Measurements from ENCODE around the gene DIAPH2. TPM values are rescaled to one million over a fixed set of nuclear protein-coding genes. Genes with fewer than 3 reads are reported as not detected.

The DIAPH2 gene
- total and polyA plus RNA-seq, 2 experiments from 2014 or later = 16.2 to 56.6 TPM

DNA sequence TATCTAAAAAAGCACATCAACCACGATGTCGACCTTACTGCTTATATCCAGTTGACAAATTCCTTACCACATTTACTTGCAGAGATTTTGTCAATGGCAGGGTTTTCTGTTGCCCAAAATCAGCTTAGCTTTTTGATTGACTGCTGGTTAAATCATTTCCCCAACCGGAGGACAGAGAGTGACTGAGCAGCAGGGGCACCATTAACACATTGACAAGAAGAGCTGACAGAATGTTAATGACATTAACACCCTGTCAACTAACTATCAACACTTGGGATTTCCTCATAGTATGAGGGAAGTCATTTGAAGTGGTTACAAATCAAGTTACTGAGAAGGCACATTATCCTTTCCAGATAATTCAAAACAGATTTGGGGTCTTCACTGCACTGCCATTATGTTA is 567.5 kb downstream of the DIAPH2 start:
- no peaks in the 10 kb centered on the region for H3K9me2 ChIP-seq (ENCODE audit: insufficient read depth)
- no peak overlapping the region for H2AFZ ChIP-seq
- H3K9me3 Mint-ChIP-seq = no peaks in the 10 kb centered on the region
- peaks cover 17% of the 10 kb centered on the region; the same call in 2 of the 3 replicates for H3K4me1 Mint-ChIP-seq
- H4K20me1 ChIP-seq (replicated peaks; ENCODE audit: insufficient read depth) = no peaks in the 10 kb centered on the region
- H3K4me2 ChIP-seq = no peak overlapping the region
- DNase-seq (ENCODE audit: low spot score) = no peak
- no peak overlapping the region for H3K4me3 ChIP-seq
- no peak for ATAC-seq
- no peaks in the 10 kb centered on the region for H3K27me3 Mint-ChIP-seq (ENCODE audit: insufficient read depth, low read depth, poor library complexity)
- no peak overlapping the region for H3K27ac Mint-ChIP-seq
- H3K36me3 Mint-ChIP-seq (ENCODE audit: low read depth) = no peaks in the 10 kb centered on the region
- no peak overlapping the region for H3K4me3 Mint-ChIP-seq
- no peak for TF ChIP-seq CREB1 (CRISPR knock-in tag; IDR thresholded peaks at IDR 0.05; ENCODE audit: low read depth)
- TF ChIP-seq, protein P1, sequence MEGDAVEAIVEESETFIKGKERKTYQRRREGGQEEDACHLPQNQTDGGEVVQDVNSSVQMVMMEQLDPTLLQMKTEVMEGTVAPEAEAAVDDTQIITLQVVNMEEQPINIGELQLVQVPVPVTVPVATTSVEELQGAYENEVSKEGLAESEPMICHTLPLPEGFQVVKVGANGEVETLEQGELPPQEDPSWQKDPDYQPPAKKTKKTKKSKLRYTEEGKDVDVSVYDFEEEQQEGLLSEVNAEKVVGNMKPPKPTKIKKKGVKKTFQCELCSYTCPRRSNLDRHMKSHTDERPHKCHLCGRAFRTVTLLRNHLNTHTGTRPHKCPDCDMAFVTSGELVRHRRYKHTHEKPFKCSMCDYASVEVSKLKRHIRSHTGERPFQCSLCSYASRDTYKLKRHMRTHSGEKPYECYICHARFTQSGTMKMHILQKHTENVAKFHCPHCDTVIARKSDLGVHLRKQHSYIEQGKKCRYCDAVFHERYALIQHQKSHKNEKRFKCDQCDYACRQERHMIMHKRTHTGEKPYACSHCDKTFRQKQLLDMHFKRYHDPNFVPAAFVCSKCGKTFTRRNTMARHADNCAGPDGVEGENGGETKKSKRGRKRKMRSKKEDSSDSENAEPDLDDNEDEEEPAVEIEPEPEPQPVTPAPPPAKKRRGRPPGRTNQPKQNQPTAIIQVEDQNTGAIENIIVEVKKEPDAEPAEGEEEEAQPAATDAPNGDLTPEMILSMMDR (conservative IDR thresholded peaks at IDR 0.05; ENCODE audit: low read depth in 2 of 2) = no peak
- TF ChIP-seq POLR2AphosphoS5 (IDR thresholded peaks at IDR 0.05; ENCODE audit: low read depth) = no peak
- H3K27me3 ChIP-seq (ENCODE audit: insufficient read depth) = no peaks in the 10 kb centered on the region
- H3K27ac ChIP-seq (ENCODE audit: low read depth) = no peak overlapping the region
- H3K4me1 ChIP-seq (ENCODE audit: insufficient read depth) = peaks cover 16% of the 10 kb centered on the region
- no peaks in the 10 kb centered on the region for H3K79me2 ChIP-seq (replicated peaks; ENCODE audit: insufficient read depth)
- H3F3A ChIP-seq (replicated peaks; ENCODE audit: low read depth) = no peaks in the 10 kb centered on the region
- H3K36me3 ChIP-seq (ENCODE audit: insufficient read depth) = no peaks in the 10 kb centered on the region

DNA sequence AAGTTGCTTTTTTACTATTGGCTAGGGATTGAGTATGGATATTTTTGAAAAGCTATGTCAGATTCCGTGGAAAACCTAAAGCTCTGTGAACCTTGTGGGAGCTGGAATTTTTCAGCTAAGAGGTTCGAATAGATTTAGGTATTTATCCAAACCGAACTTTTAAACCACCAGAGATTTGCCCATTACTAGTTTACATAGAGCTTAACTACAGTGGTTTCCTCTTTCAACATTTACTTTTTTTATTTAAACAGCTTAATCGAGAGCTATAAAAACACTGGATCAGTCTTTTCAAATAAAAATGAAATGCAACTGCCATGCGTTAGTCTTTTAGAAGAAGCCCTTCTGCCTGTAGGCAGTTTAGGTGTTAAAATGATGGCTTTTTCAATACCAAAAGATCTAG is 576.0 kb downstream of the DIAPH2 start:
- Mint-ChIP-seq H3K36me3 (ENCODE audit: low read depth) (no peaks in the 10 kb centered on the region), H3K27ac (no peak overlapping the region), H3K4me3 (no peak overlapping the region), H3K27me3 (ENCODE audit: insufficient read depth, low read depth, poor library complexity) (peaks cover 2% of the 10 kb centered on the region), H3K4me1 (peaks cover 6% of the 10 kb centered on the region; the same call in 2 of the 3 replicates), H3K9me3 (no peaks in the 10 kb centered on the region)
- no peak overlapping the region for H3K27ac ChIP-seq (ENCODE audit: low read depth)
- no peaks in the 10 kb centered on the region for H3F3A ChIP-seq (replicated peaks; ENCODE audit: low read depth)
- H3K4me3 ChIP-seq = no peak overlapping the region
- H3K4me1 ChIP-seq (ENCODE audit: insufficient read depth) = no peaks in the 10 kb centered on the region
- no peaks in the 10 kb centered on the region for H3K27me3 ChIP-seq (ENCODE audit: insufficient read depth)
- no peaks in the 10 kb centered on the region for H3K9me2 ChIP-seq (ENCODE audit: insufficient read depth)
- H4K20me1 ChIP-seq (replicated peaks; ENCODE audit: insufficient read depth) = no peaks in the 10 kb centered on the region
- DNase-seq (ENCODE audit: low spot score) (no peak), ATAC-seq (no peak)
- H3K4me2 ChIP-seq = no peak overlapping the region
- no peaks in the 10 kb centered on the region for H3K79me2 ChIP-seq (replicated peaks; ENCODE audit: insufficient read depth)
- H2AFZ ChIP-seq = no peak overlapping the region
- H3K36me3 ChIP-seq (ENCODE audit: insufficient read depth) = no peaks in the 10 kb centered on the region
- TF ChIP-seq JUNB (IDR thresholded peaks at IDR 0.05; ENCODE audit: unreplicated experiment) (no peak), ZNF331 (CRISPR knock-in tag; IDR thresholded peaks at IDR 0.05; ENCODE audit: low read depth) (no peak), CREB1 (CRISPR knock-in tag; IDR thresholded peaks at IDR 0.05; ENCODE audit: low read depth) (no peak), ZNF114 (CRISPR knock-in tag; IDR thresholded peaks at IDR 0.05) (no peak), NANOG (IDR thresholded peaks at IDR 0.05; ENCODE audit: borderline replicate concordance) (no peak), POLR2AphosphoS5 (IDR thresholded peaks at IDR 0.05; ENCODE audit: low read depth) (no peak), STAT1 (IDR thresholded peaks at IDR 0.05; ENCODE audit: unreplicated experiment) (no peak)
- TF ChIP-seq, protein P2, sequence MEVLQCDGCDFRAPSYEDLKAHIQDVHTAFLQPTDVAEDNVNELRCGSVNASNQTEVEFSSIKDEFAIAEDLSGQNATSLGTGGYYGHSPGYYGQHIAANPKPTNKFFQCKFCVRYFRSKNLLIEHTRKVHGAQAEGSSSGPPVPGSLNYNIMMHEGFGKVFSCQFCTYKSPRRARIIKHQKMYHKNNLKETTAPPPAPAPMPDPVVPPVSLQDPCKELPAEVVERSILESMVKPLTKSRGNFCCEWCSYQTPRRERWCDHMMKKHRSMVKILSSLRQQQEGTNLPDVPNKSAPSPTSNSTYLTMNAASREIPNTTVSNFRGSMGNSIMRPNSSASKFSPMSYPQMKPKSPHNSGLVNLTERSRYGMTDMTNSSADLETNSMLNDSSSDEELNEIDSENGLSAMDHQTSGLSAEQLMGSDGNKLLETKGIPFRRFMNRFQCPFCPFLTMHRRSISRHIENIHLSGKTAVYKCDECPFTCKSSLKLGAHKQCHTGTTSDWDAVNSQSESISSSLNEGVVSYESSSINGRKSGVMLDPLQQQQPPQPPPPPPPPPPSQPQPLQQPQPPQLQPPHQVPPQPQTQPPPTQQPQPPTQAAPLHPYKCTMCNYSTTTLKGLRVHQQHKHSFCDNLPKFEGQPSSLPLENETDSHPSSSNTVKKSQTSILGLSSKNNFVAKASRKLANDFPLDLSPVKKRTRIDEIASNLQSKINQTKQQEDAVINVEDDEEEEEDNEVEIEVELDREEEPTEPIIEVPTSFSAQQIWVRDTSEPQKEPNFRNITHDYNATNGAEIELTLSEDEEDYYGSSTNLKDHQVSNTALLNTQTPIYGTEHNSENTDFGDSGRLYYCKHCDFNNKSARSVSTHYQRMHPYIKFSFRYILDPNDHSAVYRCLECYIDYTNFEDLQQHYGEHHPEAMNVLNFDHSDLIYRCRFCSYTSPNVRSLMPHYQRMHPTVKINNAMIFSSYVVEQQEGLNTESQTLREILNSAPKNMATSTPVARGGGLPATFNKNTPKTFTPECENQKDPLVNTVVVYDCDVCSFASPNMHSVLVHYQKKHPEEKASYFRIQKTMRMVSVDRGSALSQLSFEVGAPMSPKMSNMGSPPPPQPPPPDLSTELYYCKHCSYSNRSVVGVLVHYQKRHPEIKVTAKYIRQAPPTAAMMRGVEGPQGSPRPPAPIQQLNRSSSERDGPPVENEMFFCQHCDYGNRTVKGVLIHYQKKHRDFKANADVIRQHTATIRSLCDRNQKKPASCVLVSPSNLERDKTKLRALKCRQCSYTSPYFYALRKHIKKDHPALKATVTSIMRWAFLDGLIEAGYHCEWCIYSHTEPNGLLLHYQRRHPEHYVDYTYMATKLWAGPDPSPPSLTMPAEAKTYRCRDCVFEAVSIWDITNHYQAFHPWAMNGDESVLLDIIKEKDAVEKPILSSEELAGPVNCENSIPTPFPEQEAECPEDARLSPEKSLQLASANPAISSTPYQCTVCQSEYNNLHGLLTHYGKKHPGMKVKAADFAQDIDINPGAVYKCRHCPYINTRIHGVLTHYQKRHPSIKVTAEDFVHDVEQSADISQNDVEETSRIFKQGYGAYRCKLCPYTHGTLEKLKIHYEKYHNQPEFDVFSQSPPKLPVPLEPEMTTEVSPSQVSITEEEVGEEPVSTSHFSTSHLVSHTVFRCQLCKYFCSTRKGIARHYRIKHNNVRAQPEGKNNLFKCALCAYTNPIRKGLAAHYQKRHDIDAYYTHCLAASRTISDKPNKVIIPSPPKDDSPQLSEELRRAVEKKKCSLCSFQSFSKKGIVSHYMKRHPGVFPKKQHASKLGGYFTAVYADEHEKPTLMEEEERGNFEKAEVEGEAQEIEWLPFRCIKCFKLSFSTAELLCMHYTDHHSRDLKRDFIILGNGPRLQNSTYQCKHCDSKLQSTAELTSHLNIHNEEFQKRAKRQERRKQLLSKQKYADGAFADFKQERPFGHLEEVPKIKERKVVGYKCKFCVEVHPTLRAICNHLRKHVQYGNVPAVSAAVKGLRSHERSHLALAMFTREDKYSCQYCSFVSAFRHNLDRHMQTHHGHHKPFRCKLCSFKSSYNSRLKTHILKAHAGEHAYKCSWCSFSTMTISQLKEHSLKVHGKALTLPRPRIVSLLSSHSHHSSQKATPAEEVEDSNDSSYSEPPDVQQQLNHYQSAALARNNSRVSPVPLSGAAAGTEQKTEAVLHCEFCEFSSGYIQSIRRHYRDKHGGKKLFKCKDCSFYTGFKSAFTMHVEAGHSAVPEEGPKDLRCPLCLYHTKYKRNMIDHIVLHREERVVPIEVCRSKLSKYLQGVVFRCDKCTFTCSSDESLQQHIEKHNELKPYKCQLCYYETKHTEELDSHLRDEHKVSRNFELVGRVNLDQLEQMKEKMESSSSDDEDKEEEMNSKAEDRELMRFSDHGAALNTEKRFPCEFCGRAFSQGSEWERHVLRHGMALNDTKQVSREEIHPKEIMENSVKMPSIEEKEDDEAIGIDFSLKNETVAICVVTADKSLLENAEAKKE (CRISPR knock-in tag; IDR thresholded peaks at IDR 0.05) = no peak
- TF ChIP-seq, protein P3, sequence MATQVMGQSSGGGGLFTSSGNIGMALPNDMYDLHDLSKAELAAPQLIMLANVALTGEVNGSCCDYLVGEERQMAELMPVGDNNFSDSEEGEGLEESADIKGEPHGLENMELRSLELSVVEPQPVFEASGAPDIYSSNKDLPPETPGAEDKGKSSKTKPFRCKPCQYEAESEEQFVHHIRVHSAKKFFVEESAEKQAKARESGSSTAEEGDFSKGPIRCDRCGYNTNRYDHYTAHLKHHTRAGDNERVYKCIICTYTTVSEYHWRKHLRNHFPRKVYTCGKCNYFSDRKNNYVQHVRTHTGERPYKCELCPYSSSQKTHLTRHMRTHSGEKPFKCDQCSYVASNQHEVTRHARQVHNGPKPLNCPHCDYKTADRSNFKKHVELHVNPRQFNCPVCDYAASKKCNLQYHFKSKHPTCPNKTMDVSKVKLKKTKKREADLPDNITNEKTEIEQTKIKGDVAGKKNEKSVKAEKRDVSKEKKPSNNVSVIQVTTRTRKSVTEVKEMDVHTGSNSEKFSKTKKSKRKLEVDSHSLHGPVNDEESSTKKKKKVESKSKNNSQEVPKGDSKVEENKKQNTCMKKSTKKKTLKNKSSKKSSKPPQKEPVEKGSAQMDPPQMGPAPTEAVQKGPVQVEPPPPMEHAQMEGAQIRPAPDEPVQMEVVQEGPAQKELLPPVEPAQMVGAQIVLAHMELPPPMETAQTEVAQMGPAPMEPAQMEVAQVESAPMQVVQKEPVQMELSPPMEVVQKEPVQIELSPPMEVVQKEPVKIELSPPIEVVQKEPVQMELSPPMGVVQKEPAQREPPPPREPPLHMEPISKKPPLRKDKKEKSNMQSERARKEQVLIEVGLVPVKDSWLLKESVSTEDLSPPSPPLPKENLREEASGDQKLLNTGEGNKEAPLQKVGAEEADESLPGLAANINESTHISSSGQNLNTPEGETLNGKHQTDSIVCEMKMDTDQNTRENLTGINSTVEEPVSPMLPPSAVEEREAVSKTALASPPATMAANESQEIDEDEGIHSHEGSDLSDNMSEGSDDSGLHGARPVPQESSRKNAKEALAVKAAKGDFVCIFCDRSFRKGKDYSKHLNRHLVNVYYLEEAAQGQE (IDR thresholded peaks at IDR 0.05; ENCODE audit: unreplicated experiment) = no peak

All from GM23338 (cell line).